GM18868 (cell line): ENCODE data around the gene TCERG1.

Experiments used
- ATAC-seq: cut with Tn5 transposase; IDR thresholded peaks from one replicate; pipeline ENCODE4 v1.9.1; 2021; ENCODE audit warnings: mild to moderate bottlenecking, moderate library complexity; ENCODE audit not compliant: unreplicated experiment

Gene TCERG1

DNA sequence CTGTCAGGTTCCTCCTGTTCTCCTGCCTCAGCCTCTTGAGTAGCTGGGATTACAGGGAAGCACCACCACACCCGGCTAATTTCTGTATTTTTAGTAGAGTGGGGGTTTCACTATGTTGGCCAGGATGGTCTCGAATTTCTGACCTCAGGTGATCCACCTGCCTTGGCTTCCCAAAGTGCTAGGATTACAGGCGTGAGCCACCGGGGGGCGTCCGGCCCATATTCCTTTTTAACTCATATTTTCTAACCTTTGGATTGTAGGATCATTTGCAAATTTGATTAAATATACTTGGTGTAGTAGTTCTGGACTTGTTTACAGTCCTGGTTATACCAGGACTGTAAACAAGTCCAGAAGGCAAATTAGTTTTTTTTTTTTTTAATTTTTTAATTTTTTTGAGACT, 4.3 kb downstream of the TCERG1 start:
- ATAC-seq = no peak

DNA sequence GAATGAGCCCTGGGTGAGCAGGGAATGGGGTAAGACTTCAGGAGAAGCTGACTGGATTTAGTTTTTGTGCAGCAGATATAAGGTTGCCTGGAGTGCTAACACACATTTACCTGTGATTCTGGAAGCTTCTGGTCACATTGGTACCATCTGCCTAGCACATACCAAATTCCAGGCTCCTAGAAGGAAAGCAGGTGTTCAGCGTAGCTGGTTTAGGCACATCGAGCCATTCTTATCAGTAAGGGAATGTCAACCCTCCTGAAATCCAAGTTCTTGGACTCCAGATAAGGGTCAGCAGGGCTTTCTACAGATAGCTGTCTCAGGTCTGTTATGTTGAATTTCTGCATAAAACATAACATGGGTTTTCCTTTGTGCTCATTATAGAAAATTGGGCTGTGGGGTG, 10.3 kb downstream of the TCERG1 start:
- no peak for ATAC-seq

DNA sequence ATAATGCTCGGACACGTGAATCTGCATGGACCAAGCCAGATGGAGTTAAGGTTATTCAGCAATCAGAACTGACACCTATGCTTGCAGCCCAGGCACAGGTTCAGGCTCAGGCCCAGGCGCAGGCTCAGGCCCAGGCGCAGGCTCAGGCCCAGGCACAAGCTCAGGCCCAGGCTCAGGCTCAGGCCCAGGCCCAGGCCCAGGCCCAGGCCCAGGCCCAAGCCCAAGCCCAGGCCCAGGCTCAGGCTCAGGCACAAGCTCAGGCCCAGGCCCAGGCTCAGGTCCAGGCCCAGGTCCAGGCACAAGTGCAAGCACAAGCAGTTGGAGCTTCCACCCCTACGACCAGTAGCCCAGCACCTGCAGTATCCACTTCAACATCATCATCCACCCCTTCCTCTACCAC, 11.8 kb downstream of the TCERG1 start:
- no peak for ATAC-seq

DNA sequence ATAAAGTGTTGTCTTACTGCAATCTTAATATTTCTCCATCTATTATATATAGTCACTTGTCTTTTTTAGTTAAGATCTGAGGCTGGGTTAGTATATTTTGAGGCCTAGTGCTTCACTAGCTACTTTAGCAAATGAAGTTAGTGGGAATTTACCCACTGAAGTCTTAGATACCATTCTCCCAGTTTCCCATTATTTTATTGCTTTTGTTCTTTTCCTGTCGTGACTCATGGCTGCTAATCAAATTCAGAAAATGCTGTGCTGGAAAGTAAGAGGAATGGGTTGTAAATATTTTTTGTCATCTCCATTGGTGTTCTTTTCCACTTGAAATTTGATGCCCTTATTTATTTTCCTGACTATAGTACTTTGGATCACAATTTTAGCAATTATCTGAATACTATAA, 14.2 kb downstream of the TCERG1 start:
- no peak for ATAC-seq

DNA sequence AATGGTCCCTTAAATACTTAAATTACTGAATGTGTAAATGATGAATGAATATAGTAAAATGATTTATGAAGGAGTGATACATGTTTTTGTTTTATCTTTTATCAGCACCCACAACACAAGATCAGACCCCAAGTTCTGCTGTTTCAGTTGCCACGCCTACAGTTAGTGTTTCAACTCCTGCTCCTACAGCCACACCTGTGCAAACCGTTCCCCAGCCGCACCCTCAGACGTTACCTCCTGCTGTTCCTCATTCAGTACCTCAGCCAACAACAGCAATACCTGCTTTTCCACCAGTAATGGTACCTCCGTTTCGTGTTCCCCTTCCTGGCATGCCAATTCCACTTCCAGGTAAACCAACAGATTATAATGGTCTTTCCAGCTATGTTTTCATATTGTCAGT, 16.3 kb downstream of the TCERG1 start:
- no peak for ATAC-seq

DNA sequence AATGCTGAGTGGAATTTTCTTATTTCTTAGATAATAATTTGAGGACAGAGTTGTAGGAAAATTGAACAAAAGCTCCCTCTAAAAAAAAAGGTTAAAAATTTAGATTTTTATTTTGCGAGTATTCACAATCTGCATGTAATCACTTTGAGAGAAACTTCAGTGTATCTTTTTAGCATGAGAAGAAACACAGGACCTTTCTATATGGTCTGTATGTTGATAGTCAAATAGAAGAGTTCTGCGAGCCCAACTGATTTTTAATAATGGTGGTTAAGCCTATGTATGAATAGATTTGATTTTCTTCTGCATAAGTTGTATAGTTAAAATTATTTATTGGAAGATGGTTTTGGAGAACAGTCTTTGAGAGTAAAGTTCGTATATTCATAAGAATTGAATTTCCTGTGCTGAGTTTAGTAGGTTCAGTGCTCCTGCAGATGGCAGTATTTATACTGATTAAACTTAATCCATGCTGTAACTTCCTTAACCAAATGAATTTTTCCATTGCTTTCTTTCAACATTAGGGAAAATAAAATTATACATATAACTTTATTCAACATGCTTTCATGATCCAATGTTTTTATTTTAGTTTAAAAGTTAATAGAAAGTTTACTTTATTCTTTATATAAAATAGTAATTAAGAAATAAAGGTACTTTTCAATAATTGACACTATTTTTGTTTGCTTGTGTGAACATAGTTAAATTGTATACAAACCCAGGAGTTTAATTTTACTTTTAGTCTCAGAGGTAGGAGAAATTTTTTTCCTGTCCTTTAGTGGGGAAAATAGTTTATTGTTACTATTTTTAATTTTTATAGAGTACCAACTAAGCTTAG, 19.6 kb downstream of the TCERG1 start:
- no peak for ATAC-seq

DNA sequence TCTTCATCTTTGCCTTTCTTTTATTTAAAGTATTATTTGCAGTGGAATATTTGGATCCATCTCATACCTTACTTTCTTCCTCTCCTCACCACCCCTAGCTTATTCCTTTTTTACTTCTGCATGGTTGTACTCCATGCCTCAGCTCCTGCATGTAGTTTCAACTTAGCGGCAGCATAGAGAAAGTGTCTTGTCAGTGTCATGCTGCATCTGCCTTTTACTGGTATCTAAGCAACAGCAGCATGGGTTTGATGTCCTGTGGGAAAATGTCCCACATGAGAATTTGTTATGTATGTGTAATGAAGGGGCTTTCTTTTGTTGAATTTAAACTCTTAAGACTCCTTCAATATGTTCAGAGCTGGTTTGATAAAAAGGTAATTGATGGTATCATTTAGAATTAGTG, 20.6 kb downstream of the TCERG1 start:
- no peak for ATAC-seq

DNA sequence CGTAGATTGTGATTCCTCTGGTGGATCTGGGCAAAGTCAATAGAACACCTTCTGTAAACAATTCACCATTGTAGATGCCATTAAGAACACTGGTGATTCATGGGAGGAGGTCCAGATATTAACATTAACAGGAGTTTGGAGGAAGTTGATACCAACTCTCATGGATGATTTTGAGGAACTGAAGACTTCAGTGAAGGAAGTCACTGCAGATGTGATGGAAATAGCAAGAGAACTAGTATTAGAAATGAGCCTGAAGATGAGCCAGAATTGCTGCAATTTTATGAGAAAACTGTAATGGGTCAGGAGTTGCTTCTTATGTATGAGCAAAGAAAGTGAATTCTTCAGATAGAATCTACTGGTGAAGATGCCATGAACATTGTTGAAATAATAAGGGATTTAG, 26.9 kb downstream of the TCERG1 start:
- no peak for ATAC-seq

DNA sequence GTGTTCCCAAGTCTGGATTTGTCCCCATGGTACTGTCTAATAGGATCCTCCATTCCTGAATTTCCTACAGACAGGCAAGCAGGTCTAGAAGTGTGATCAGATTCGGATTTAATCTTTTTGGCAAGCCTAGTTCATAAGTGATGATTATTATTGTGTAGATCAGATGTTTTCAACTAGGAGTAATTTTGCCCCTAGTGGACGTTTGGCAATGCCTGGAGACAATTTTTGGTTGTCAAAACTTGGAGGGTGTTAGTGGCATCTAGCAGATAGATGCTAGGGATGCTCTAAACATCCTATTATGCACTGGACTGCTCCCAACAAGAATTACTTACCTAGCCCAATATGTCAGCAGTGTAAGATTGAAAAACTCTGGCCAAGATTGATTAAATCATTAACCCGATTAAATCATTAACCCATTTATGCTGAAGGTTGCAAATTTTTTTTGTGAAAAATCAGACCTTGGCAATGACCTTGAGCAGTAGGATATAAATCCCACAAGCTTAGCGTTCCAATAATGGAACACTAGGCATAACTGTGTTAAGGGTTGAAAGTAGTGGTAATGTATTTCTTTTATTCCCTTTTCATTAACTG, 28.2 kb downstream of the TCERG1 start:
- ATAC-seq = no peak

DNA sequence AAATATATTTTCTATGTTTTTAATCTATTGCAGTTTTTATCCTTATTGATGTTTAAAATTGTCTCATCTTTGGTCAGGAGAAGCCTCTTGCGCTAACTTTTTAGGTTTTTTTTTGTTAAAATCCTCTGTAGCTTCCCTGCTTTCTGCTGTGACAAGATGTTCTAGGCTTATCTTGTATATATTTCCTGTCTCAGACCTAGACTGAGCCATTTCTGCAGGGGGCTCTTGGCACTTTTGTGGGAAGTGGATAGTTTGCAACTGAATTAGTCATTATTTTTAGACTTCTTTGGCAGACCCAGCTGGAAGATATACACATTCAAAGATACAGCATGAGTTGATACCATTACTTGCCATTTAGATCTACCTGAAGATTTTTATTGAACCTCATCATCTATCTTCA, 28.8 kb downstream of the TCERG1 start:
- no peak for ATAC-seq

DNA sequence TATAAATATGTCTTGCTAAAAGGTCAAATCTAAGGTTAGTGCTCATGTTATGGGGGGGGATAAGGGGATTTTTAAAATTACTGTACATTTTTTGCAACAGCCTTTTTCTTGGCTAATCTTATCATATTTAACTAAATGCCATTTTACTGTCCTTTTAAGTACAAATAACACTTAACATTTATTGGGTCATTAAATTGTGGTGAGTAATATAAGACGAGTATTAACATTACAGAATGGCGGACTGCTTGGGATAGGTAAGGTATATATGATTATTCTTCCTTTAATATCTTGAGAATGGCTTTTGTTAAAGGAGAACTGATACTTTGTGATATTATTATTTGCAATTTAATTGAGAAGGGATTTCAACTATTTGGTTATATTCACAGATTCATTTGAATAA, 35.6 kb downstream of the TCERG1 start:
- ATAC-seq = no peak

DNA sequence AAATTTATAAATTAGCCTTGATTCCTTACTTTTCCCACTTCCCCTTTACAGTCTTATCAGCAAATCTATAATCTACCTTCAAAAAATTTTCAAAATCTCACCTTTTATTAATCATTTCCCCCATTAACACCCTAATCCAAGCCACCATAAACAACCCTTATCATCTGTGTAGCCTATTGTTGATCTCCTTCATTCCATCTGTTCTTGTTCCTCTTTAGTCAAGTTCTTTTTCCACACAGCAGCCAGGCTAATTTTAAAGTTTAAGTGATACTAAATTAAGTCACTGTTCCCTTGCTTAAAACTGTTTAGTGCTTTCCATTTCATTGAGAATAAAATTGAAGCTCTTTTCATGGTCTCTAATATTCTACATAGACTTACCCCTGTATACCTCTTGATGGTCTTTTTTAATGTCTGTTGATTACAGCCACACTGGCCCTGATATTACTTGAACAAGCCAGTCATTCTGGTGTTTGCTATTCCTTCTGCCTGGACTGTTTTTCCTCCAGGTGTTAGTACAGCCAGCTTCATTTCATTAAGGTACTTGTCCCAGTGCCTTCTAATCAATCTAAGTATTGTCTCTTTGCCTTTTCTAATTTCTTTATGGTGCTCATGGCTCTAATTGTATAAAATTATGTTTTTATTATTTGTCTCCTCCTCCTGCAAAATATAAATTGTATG, 37.7 kb downstream of the TCERG1 start:
- ATAC-seq = no peak

DNA sequence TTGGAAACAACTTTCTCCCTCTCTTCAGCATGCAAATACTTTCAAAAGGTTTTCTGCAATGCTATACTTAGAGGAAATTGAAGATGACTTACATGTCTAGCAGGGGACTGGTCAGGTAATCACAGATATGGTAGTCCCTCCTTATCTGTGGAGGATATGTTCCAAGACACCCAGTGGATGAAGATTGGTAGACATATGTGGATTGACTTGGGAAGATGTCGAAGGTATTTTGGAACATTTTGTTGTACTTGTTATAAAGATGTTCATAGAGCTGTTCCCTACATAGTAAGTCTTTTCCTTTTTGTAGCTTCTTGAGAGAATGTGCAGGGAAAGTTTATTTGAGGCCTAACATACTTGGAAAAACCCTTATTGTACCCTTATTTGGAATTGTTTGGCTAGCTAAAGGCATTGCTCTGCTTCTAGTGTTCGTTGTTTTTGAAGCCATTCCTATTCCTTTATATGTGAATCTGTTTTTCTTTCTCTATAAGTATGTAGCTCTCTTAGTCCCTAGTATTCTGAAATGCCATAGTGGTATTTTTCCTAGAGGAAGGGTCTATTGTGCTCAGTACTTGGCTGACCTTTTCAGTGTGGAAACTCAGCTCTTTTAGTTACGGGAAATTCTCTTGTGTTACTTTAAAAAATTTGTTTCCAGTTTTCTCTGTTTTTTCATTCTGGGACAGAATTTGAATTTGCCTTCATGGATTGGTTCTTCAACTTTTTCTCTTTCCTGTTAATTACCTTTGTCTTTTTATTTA, 43.1 kb downstream of the TCERG1 start:
- no peak for ATAC-seq

DNA sequence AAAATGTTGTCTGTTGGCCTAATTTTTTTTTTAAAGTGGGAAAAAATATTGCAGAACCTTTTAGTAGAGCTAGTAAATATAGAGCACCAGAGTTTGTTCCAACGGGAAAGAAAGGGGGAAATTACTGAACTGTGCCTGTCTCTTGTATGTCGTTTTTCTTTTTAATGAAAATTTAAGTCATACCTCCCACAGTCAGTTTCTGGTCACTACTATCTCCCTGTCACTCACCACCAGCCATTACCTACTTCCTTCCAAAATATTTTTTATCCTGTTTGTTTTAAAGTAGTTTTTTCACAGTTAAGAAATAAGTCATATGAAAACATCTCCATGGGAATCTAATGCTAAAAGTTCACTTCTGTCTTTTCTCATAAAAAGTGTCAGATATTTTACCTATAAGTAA, 47.5 kb downstream of the TCERG1 start:
- ATAC-seq = no peak

DNA sequence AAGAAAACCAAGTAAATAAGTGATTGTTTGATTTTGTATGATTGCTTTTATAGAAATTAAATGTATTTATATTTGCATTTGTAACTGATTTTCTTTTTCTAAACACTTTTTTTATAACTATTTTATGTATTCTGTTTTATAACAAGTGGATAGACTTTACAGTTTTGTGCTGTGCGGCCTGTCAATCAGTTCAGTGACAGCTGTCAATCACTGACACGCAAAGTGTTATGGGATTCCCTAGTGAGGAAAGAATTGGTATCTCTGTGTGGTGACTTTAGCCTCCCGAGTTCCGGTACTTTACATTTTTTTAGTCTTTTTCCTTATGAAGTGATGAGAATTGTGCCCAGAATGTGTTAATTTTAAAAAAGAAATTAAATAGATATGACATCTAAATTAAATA, 52.5 kb downstream of the TCERG1 start:
- no peak for ATAC-seq

DNA sequence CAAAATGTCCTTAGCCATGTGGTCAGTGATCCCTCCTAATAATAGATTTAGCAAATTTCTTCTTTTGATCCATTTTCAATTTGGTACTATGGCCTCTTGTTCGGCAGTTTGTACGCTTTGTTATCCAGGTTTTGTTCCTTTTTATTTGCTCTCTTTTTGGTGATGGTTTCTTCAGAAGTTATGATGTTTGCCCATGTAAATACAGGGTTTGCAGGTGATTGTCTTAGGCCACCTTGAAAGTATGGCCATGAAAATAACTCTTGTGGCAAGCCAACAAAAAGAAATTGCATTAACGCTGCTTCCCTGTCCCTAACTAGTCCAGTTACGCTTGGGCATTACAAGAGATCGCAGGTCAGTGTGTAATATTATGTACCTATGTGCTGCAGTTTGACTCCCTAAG, 60.3 kb downstream of the TCERG1 start:
- ATAC-seq = no peak

DNA sequence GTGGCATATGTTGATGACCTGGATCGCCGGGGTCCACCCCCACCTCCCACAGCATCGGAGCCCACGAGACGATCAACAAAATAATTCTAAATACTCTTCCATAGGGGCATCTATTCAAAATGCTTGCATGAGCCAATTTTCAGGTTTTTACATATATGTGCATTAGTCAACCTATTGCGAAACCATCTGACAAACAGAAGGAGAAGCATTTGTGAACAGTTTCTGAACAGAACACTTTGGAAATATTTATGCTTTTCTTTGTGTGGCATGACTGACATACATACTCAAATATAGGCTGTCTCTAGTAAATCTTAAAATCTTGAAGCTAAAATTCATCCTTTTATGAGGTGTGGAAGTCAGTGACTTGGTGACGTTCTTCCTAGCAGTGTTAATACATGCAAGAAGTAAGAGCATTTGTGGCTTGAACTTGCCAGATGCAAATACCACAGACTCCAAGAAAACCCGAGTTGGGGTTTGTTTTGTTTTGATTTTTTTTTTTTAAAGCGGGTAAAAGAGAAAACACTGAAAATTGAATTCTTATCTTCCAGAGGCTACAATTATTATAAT, 63.5 kb downstream of the TCERG1 start:
- no peak for ATAC-seq

DNA sequence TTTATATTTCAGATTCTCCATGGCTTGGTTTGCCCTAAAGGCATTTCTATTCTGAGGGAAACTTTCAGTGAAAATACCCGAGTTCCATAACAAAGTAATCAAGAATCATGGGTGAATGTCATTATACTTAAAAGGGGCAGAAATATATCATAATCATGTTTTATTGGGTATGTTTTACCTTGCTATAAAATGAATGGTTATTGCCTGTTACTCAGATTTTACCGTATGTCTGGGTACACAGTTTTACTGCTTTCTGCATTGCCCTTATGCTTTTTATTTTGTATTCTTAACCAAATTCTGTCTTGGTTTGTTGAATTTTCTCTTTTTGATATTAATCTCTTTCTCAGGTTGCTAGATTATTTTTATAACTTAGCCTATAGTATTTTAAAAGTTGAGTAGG, 66.3 kb downstream of the TCERG1 start:
- no peak for ATAC-seq

DNA sequence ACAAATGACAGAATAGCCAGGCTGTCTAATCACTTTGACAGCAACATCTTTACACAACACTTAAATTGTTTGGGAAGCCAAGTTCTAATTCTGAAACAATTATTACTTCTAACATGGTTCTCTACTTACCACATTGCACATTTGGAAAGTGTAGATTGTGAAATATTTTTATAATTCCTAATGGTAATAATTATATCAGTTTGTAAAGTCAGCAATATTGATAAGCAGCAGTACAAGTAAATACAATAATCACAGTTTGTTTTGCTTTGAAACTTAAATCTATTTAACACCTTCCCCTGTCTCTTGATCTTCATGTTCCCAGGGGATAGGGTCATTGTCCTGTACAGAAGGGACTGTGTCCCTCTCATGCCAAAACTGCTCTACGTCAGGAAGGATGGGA, 67.4 kb downstream of the TCERG1 start:
- no peak for ATAC-seq

DNA sequence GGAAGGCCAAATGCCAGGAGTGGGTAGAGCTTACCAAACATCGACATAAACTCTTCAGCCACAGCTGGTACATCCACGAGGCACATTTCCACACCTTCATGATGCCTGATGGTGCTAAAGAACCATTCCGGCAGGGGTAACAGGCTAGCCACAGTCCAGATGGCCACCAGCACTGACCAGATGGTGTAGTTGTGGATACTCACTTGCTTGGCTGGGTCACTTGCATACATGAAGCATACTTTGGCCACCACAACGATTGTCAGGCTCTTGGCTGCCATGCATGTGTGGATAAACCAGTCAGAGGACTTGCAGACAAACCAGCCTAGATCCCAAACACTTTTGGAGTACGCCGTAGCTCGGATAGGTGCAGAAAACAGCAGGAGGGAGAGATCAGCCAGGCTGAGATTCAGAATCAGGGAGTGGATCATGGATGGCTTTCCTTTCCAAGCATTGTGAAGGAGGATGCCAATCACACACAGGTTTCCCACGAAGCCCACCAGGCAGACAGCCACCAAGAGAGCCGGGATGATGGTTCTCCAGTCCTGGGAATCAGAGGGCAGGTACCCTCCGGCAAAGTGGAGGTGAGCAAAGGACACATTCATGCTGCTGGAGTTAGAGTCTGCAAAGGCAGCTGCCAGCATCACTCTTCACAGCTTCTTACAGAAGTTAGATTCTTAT, 68.5 kb downstream of the TCERG1 start:
- ATAC-seq = no peak

DNA sequence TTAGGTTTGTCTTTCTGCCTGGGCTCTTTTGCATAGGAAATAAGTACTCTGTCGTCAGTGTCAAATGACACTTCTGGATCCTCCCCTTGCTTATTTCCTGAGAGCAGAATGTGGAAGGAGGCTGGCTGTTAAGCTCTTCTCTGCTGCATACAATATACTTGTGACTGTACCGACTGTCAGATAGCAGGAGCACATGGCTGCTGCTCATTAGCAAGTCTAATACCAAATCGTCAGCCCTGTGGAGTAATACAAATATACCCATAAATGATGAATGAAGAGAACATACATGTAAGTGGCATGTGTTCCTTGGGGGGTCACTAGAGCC, 69.0 kb downstream of the TCERG1 start, which contains the start of gene GPR151:
TSS of gene GPR151 (minus strand) at position 40 of the 325 bp plus-strand sequence. CDS start 77 bp downstream, outside the sequence.
- ATAC-seq = no peak
